Liver (tissue), 9 donors: ENCODE results near the gene AGPAT3. TPM values are rescaled to one million over a fixed set of nuclear protein-coding genes. Genes with fewer than 3 reads are reported as not detected.
"Not testable (repeated sequence)": the region's sequence is repeated elsewhere in the genome, so short reads cannot be mapped to it uniquely, and the experiment has no call there.

ENCODE experiments used
- DNase-seq: peaks from one replicate; pipeline ENCODE4 v3.0.0-alpha.2; 2017; ENCODE audit warnings: low spot score
- H3K27ac ChIP-seq, 2 donors: one replicate each; pipeline ENCODE4 v1.7.0; 2013; ENCODE audit warnings: inconsistent platforms in 2 of 2, low read length in 2 of 2, control low read depth in 1 of 2, low read depth in 1 of 2, mild to moderate bottlenecking in 1 of 2
- H3K27me3 ChIP-seq, 4 donors: one replicate each; pipeline versions ENCODE4 v1.6.1 to v1.7.0; 2013; ENCODE audit warnings: low read length in 3 of 4, inconsistent platforms in 1 of 4, mild to moderate bottlenecking in 1 of 4, moderate library complexity in 1 of 4; ENCODE audit not compliant: control insufficient read depth in 4 of 4, insufficient read depth in 4 of 4
- H3K36me3 ChIP-seq, 4 donors: one replicate each; pipeline versions ENCODE4 v1.6.1 to v1.7.0; 2013; ENCODE audit warnings: low read length in 3 of 4, mild to moderate bottlenecking in 3 of 4, low read depth in 1 of 4, moderate library complexity in 1 of 4; ENCODE audit not compliant: control insufficient read depth in 4 of 4, insufficient read depth in 3 of 4
- H3K4me1 ChIP-seq, 4 donors: one replicate each; pipeline versions ENCODE4 v1.6.1 to v1.7.0; 2013; ENCODE audit warnings: low read length in 3 of 4, mild to moderate bottlenecking in 3 of 4, moderate library complexity in 1 of 4; ENCODE audit not compliant: control insufficient read depth in 4 of 4, insufficient read depth in 4 of 4
- H3K4me3 ChIP-seq, 3 donors: one replicate each; pipeline versions ENCODE4 v1.6.1 to v1.7.0; 2013; ENCODE audit warnings: low read length in 3 of 3, control low read depth in 1 of 3, low read depth in 1 of 3, mild to moderate bottlenecking in 1 of 3
- H3K9ac ChIP-seq, 2 donors: one replicate each; pipeline ENCODE4 v1.7.0; 2013; ENCODE audit warnings: low read length in 2 of 2, mild to moderate bottlenecking in 2 of 2, moderate library complexity in 2 of 2, control low read depth in 1 of 2, low read depth in 1 of 2
- H3K9me3 ChIP-seq, 4 donors: one replicate each; pipeline versions ENCODE4 v1.6.1 to v1.7.0; 2013; ENCODE audit warnings: low read length in 3 of 4; ENCODE audit not compliant: control insufficient read depth in 4 of 4
- GABPA ChIP-seq, 2 donors: IDR thresholded peaks in 1 of 2; conservative IDR thresholded peaks in 1 of 2; 2 replicates each; pipeline ENCODE4 v1.6.1; 2016; ENCODE audit warnings: antibody characterized with exemption in 2 of 2, mild to moderate bottlenecking in 1 of 2, moderate library complexity in 1 of 2
- NR2F2 ChIP-seq: IDR thresholded peaks from 2 replicates; pipeline ENCODE4 v1.6.1; 2016; ENCODE audit warnings: antibody characterized with exemption
- RAD21 ChIP-seq, 2 donors: IDR thresholded peaks; 2 replicates each; pipeline ENCODE4 v1.6.1; 2016; ENCODE audit warnings: antibody characterized with exemption in 2 of 2, mild to moderate bottlenecking in 2 of 2
- RXRA ChIP-seq, 2 donors: IDR thresholded peaks; 2 replicates each; pipeline ENCODE4 v1.6.1; 2017 to 2018; ENCODE audit warnings: antibody characterized with exemption in 2 of 2, mild to moderate bottlenecking in 1 of 2
- SP1 ChIP-seq: IDR thresholded peaks from 2 replicates; pipeline ENCODE4 v1.6.1; 2018; ENCODE audit warnings: antibody characterized with exemption, mild to moderate bottlenecking
- YY1 ChIP-seq: IDR thresholded peaks from 2 replicates; pipeline ENCODE4 v1.6.1; 2016; ENCODE audit warnings: antibody characterized with exemption, mild to moderate bottlenecking
- WGBS: extraction: QIAGEN DNeasy Blood & Tissue Kit; methylation state at CpG from one replicate; pipeline ENCODE4 v1.1.7; 2013; 5-methylcytosine and 5-hydroxymethylcytosine counted together
- polyA plus RNA-seq, 2 donors: library from polyadenylated mRNA; stranded (reverse) in 1 of 2; unstranded in 1 of 2; fragments of 200-250 nt in 1 of 2; fragments of >200 nt in 1 of 2; fragmentation: Nextera tagmentation in 1 of 2; extraction: Ambion mirVana in 1 of 2; gene quantifications; one replicate each; pipeline versions ENCODE4 v1.2.1 to v1.2.3, GENCODE V29; 2013 to 2015
- total RNA-seq, 2 donors: library from RNA; depleted of rRNA; stranded (reverse); fragments of >200 nt; gene quantifications; one replicate each; pipeline ENCODE4 v1.2.3, GENCODE V29; 2014
- TF ChIP-seq, protein P1 (sequence below): IDR thresholded peaks from 2 replicates; pipeline ENCODE4 v1.6.1; 2016; ENCODE audit warnings: antibody characterized with exemption
- TF ChIP-seq, protein P2 (sequence below): IDR thresholded peaks from 2 replicates; pipeline ENCODE4 v1.6.1; 2016; ENCODE audit warnings: antibody characterized with exemption, mild to moderate bottlenecking
- donor health status: healthy.
- donor health status: healthy.
- donor health status: healthy.
- donor health status: healthy.
- donor health status: healthy.

The AGPAT3 gene
- total and polyA plus RNA-seq, 4 donors = 32.3 to 148 (median 59.8) TPM

DNA sequence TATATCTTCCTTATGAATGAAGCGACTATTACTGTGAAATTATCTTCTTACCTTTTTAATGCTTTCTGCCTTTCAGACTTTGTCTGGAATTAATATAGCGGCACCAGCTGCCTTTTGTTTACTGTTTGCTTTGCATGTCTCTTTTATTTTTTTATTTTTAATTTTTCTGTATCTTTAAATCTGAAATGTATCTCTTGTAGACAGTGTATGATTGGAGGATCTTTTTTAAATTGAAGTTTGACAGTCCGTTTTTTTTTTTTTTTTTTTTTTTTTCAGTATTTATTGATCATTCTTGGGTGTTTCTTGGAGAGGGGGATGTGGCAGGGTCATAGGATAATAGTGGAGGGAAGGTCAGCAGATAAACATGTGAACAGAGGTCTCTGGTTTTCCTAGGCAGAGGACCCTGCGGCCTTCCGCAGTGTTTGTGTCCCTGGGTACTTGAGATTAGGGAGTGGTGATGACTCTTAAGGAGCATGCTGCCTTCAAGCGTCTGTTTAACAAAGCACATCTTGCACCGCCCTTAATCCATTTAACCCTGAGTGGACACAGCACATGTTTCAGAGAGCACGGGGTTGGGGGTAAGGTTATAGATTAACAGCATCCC, 31.8 kb downstream of the AGPAT3 start:
- H3K4me1 ChIP-seq = peaks cover 0 to 26% (median 16%) of the 10 kb centered on the region in 4 donors
- WGBS = 87% methylated on average over 3 of the region's 8 CpGs
- H3K4me3 ChIP-seq, DNase-seq, H3K27me3 ChIP-seq, H3K27ac ChIP-seq, H3K9ac ChIP-seq, H3K36me3 ChIP-seq, H3K9me3 ChIP-seq: not testable (repeated sequence)

DNA sequence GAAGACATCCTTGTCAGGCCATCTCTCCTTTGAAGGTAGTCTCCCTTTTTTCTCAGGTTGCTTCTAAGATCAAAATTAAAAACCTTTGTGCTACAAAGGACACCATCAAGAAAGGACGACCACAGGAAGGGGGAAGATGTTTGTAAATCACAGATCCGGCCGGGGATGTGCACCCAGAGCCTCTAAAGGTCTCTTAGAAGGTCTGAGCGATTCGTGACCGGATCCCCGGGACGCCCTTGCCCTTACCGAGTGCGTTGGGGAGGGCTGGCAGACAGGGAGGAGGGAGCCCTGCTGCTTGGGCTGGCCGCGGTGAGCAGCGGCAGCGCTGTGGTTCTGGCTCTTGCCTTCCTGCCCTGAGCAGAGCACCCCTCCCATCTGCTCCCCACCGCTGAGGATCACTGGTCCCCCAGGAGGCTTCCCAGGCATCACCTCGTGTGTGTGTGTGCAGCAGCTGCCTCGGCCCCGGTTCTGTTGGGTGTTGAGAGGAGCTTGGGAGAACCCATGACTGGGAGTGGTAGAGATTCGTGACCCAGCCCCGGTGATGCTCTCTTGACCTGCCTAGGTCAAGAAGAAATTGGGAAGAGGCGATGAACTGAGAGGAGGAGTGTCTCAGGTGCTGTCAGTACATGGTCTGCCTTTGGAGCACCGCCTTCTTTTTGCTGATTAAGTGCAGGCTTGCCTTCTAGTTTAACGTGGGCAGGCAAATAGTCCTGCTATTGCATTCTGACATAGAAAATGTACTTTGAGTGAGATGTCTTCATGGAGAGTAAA, 34.5 kb downstream of the AGPAT3 start:
- H3K4me1 ChIP-seq = peaks cover 0 to 37% (median 20%) of the 10 kb centered on the region in 4 donors
- H3K36me3 ChIP-seq = peaks cover 0 to 2% (median 0%) of the 10 kb centered on the region in 4 donors
- no peak overlapping the region for H3K27ac ChIP-seq
- H3K4me3 ChIP-seq = no peak overlapping the region
- H3K9me3 ChIP-seq = no peaks in the 10 kb centered on the region
- H3K27me3 ChIP-seq = no peaks in the 10 kb centered on the region
- 91% methylated on average over 23 of the region's 23 CpGs for WGBS
- DNase-seq = no peak
- TF ChIP-seq, protein P1, sequence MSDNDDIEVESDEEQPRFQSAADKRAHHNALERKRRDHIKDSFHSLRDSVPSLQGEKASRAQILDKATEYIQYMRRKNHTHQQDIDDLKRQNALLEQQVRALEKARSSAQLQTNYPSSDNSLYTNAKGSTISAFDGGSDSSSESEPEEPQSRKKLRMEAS = no peak
- TF ChIP-seq, protein P2, sequence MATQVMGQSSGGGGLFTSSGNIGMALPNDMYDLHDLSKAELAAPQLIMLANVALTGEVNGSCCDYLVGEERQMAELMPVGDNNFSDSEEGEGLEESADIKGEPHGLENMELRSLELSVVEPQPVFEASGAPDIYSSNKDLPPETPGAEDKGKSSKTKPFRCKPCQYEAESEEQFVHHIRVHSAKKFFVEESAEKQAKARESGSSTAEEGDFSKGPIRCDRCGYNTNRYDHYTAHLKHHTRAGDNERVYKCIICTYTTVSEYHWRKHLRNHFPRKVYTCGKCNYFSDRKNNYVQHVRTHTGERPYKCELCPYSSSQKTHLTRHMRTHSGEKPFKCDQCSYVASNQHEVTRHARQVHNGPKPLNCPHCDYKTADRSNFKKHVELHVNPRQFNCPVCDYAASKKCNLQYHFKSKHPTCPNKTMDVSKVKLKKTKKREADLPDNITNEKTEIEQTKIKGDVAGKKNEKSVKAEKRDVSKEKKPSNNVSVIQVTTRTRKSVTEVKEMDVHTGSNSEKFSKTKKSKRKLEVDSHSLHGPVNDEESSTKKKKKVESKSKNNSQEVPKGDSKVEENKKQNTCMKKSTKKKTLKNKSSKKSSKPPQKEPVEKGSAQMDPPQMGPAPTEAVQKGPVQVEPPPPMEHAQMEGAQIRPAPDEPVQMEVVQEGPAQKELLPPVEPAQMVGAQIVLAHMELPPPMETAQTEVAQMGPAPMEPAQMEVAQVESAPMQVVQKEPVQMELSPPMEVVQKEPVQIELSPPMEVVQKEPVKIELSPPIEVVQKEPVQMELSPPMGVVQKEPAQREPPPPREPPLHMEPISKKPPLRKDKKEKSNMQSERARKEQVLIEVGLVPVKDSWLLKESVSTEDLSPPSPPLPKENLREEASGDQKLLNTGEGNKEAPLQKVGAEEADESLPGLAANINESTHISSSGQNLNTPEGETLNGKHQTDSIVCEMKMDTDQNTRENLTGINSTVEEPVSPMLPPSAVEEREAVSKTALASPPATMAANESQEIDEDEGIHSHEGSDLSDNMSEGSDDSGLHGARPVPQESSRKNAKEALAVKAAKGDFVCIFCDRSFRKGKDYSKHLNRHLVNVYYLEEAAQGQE = no peak
- TF ChIP-seq GABPA (IDR thresholded peaks at IDR 0.05 in 1 of 2, conservative IDR thresholded peaks at IDR 0.05 in 1 of 2) = no peak
- no peak overlapping the region for H3K9ac ChIP-seq

DNA sequence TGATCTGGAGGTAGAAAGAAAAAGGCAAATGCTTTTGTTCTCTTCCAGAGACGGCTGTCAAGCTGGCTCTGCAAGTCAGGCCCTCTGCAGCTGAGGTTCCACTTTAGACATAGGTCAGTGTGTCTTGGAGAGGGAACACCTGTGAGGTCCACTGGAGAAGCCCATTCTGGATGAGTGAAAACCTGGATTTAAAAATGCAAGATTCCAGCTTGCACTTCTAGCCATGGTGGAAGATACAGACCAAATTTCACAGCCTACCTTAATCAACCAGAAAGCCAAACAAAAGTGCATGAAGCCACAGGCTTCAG, 35.0 kb downstream of the AGPAT3 start:
- no peaks in the 10 kb centered on the region for H3K9me3 ChIP-seq
- H3K9ac ChIP-seq = no peak overlapping the region
- TF ChIP-seq YY1 (no peak), RXRA (IDR thresholded peaks at IDR 0.05) (no peak), RAD21 (IDR thresholded peaks at IDR 0.05) (no peak), GABPA (IDR thresholded peaks at IDR 0.05 in 1 of 2, conservative IDR thresholded peaks at IDR 0.05 in 1 of 2) (no peak), SP1 (no peak), NR2F2 (no peak)
- H3K36me3 ChIP-seq = peaks cover 0 to 2% (median 0%) of the 10 kb centered on the region in 4 donors
- no peaks in the 10 kb centered on the region for H3K27me3 ChIP-seq
- H3K4me3 ChIP-seq = no peak overlapping the region
- H3K4me1 ChIP-seq = peaks cover 0 to 34% (median 20%) of the 10 kb centered on the region in 4 donors
- no peak for DNase-seq
- H3K27ac ChIP-seq = no peak overlapping the region
- WGBS = 97% methylated on average over 1 of the region's 1 CpG
